Activated CD4-positive, alpha-beta T cell treated with anti-CD3 and anti-CD28 coated beads, Interleukin-2, Interleukin-6, amounts not matched to agents 100 ng/mL and 50 ng/mL, durations not matched to agents 16 hours and 8 hours (primary cell): ENCODE data around the gene IGSF3.
"Not testable (repeated sequence)": the region's sequence is repeated elsewhere in the genome, so short reads cannot be mapped to it uniquely, and the experiment has no call there.

Source experiments
- DNase-seq: peaks from one replicate; pipeline ENCODE4 v3.0.0-alpha.2; 2020

The IGSF3 gene

DNA sequence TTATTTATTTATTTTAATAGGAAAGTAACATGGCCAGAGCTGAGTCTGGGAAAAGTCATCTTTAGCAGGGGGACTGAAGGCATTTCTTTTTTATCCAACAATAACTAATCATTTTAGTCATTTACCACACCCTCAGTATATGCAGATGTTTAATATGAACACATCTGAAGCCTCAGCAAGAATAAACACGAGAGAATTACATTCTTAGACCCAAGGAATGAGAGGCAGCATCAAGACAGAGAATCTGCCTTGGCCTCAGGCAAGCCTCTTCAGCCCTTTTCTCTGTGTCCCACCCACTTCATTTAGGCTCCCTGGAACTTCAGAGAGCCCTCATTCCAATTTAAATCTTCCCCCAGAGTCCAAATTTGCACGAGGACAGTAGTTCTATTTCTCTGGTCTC, 17.0 kb upstream of the IGSF3 start:
- DNase-seq: no peak

GRCh38 chr1:116682641-116683221, 15.2 kb upstream of the IGSF3 start:
- DNase-seq: no peak

GRCh38 chr1:116681343-116681899, 13.9 kb upstream of the IGSF3 start:
- no peak for DNase-seq

DNA sequence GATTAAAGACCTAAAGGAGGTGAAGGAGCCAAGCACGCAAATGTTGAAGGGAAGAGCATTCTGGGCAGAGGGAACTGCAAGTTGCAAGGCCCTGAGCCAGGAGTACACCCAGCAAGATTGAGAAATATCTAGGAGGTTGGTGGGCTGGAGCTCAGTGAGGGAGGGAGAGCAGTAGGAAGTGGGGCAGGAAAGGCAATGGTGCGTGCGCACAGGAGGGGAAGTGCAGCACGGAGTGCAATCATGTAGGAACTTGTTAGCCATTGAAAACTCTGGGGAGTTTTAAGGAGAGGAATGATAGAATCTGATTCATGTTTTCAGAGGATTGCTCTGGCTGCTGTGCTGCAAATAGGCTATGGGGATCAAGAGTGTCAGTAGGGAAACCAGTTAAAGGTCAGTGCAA, 13.2 kb upstream of the IGSF3 start:
- DNase-seq: no peak

DNA sequence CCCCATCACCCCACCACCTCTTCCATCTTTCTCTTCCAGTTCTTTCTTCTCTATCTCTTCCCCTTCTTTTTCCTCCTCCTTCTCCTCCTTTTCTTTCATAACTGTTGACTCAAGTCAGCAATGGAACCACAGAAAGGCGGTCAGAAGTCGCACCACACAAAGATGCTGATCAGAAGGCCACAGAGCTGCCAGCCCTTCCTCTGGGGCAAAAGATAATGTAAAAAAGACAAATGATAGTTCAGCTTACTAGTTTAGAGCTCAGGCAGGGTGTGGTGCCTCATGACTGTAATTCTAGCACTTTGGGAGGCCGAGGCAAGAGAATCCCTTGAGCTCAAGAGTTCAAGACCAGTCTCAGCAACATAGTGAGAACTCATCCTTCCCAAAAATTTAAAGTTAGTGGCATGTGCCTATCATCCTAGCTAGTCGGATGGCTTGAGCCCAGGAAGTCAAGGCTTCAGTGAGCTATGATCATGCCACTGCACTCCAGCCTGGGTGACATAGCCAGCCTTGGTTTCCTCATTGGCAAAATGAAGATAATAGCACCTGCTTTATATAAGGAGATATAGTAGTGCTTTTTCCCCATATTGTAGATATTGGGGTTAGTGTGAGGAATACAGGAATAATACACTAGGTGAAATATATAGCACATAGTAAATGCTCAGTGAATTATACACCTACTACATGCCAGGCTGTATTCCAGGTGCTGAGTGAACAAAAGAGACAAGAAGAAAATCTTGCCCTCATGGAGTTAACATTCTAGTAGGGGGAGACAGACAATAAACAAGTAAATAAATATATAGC, 12.5 kb upstream of the IGSF3 start:
- DNase-seq: no peak

DNA sequence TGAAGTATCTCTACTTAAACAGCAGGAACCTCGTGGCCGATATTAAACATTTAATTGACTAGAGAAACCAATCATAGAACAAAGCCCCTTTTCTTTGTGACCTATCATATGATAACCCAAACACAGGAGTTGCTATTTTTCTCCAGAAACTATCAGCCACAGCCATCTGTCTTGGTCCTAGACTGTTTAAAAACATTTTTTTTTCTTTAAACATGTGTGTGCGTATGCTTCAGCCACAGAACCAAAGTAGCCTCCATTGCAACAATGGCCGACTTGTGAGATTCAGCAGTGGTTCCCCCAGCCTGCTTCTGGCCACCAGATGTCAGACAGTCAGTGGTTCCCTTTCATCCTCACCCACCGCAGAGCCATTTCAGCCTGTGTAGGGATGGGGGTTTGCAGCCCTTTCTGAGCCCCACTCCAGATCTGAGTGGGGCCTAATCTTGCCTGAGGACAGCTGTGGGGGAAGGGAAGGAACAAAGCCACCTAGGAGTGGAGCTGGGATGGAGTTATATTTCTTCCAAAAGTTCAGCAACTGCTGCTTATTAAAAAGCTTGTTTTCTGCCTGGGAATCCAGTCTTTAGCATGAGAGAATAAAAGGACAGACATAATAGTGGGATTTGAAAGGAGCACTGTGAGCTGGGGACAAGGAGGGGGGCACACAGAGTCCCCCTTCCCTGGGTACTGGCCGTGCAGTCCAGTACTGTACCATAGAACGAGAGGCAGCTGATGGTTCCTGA, 11.7 kb upstream of the IGSF3 start:
- no peak for DNase-seq

DNA sequence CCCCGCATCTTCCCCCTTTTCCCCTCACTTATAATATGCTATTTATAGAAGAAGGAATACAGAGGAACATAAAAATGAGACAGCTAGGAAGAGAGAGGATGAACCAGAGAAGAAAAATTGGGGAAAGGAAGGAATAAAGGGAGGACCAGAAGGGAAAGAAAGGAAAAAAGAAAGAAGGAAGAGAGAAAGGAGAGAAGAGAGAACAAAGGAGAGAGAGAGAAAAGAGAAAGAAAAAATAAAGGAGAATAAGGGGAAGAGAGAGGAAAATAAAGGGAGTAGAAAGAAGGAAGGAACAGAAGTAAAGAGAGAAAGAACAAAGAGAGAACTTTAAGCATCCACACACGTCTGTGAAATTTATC, 11.2 kb upstream of the IGSF3 start:
- DNase-seq: no peak

GRCh38 chr1:116677474-116678062, 10.0 kb upstream of the IGSF3 start:
- no peak for DNase-seq

DNA sequence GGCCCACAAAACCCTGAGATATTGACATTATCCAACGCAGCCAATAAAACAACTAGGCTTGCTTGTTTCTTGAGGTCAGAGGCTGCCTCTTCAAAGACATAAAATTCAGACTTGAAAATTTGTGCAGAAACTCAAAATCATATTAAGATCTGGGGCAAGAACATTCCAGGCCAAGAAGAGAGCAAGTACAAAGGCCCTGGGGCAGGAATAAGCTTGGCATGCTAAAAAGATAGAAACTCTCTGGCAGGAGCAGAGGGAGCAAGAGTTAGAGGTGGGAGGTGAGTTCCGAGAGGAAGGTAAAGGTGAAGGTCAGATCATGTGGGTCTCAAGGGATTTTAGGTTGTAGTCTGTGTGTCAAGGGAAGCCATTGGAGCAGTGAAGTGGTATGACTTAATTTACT, 8.8 kb upstream of the IGSF3 start:
- no peak for DNase-seq

GRCh38 chr1:116674751-116675150, 7.2 kb upstream of the IGSF3 start:
- no peak for DNase-seq

GRCh38 chr1:116674011-116674531, 6.5 kb upstream of the IGSF3 start:
- DNase-seq: no peak

- DNase-seq: no peak
These were observed 4.4 kb upstream of the IGSF3 start for GRCh38 chr1:116671912-116672311.

DNA sequence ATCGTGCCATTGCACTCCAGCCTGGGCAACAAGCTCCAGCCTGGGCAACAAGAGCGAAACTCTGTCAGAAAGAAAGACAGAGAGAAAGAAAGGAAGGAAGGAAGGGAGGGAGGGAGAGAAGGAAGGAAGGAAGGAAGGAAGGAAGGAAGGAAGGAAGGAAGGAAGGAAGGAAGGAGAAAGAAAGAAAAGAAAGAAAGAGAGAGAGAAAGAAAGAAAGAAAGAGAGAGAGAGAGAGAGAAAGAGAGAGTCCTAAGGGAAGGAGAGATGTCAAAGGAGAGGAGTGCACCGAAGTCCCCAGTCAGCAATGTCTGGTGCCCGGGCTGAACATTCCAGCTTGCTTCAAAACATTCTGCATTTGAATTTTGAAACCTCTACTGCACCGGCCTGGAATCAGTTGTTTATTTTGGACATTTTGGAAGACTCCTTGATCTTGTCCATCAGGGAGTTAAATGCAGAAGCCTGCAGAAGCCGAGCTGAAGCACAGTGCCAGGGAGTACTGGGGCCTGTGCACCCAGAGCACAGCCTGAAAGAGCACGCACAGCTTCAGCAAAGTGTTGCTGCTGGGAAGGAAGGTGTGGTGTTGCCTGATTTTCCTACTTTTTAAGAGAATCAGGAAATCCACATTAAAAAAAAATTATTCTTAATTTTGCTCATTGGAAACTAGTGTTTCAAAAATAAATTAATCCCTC, 3.7 kb upstream of the IGSF3 start:
- no peak for DNase-seq

DNA sequence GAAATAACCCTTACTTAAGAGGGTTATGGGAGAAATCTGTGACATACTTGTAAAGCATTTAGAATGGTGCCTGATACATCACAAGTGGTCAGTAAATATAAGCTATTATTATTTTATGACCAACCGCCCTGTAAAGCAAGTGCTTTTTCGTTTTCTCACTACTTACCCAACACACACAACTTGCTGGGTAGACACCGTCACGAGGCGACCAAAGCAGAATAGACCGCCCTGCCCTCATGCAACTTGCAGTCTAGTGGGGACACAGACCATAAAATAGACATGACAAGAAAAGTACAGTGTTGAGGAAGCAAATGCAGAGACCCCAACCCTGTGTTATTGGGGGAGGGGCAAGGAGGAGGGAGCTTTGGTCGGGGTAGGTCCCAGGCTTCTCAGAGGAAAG, 744 bp upstream of the IGSF3 start:
- no peak for DNase-seq

GRCh38 chr1:116667078-116667574, 407 bp downstream of the IGSF3 start:
- no peak for DNase-seq

GRCh38 chr1:116666187-116667077, 1.1 kb downstream of the IGSF3 start:
- no peak for DNase-seq

DNA sequence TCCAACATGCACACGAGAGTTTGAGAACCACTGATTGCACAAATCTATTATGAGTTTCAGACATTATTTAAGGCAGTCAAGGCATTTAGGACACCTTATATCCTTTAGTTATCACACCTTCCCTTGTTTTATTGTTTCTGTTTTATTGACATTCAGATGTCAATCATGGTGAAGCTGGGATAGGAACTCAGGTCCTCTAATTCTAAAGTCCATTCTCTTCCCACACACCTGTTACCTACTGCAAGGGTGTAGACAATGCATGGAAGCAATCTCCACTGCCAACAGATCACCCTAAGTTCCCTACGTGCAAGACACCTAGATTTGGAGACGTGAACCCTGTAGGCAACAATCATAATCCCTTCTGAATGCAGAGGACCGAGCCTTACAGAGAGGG, 2.6 kb downstream of the IGSF3 start:
- DNase-seq: no peak

DNA sequence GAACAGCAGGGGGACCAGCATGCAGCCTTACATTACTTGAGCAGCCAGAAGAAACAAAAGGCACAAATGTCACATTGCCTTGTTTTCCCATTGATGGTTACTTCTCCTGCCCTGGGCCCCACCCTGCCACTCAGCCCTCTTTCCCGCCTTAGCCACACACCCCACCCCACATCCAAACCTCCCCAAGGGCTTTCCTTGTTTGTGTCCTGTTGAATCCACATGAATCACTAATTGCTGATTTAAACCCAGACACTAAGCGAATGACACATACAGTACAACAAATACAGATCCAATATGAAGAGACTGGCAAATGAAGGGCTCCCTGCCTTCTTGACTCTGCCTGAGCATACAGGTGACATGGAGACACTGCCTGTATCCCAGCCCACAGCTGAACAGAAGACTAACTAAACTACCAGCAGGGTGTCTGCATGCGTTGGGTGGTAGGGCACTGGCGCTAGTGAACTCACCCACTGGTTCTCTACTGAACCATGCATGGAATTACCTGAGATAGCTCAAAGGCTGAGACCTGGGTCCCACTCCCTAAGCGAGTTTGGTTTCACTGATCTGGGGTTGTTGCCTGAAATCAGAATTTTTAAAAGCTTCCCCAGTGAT, 3.1 kb downstream of the IGSF3 start:
- no peak for DNase-seq

DNA sequence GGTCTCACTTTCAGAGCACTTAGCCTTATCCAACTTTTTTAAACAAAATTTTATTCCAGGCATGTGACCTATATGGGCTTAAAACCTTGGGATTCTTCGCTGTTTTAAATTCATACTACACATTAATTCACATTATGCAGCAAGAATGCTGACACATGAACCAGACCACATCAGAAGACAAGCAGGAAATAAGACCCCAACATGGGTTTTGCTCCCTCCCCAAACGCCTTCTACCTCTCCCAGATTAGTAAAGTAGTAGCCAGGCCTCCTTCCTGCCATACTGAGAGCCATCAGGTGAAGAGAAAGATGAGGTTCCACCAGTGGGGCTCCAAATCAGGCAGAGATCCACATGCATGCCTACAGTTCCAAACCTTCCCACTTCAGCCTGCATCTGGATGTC, 3.7 kb downstream of the IGSF3 start:
- no peak for DNase-seq

DNA sequence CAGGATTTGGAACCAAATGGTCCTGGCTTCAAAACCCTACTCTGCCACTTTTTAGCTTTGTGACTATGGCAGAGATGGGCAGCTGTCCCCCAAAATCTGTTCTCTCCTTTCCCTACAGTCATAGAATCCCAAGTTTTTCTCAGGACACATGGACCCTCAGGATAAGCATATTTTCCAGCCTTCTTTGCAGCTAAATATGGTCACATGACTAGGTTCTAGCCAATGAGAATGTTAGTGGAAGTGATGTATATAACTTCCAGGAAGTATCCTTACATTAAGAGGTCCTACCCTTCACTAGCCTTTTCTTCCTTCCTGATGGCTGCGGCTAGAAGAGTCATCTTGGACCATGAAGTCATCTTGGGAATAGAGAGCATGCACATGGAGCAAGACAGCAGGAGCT, 5.9 kb downstream of the IGSF3 start:
- no peak for DNase-seq

GRCh38 chr1:116658645-116659044, 8.9 kb downstream of the IGSF3 start:
- not testable (repeated sequence) for DNase-seq
